Measurements from ENCODE around the gene RAP1GDS1.

- TF ChIP-seq CTCF (IDR thresholded peaks at IDR 0.05; ENCODE audit: insufficient read depth, low read length), result no peak
- no peak for TF ChIP-seq POLR2AphosphoS5 (IDR thresholded peaks at IDR 0.05; ENCODE audit: low read depth)
- TF ChIP-seq GABPA (IDR thresholded peaks at IDR 0.05; ENCODE audit: low read depth), result no peak
Observed at GRCh38 chr4:98399915-98400314, 138.7 kb downstream of the RAP1GDS1 start.
